Smooth muscle cell (in vitro differentiated cells): ENCODE results near the gene C20orf204. TPM values are rescaled to one million over a fixed set of nuclear protein-coding genes. Genes with fewer than 3 reads are reported as not detected.
A peak's percentile ranks its signal among the peaks of the same experiment; 100 is the strongest.

Source experiments
- DNase-seq: peaks from one replicate; lab custom pipeline; 2025; ENCODE audit not compliant: unreplicated experiment; lab: John Stamatoyannopoulos, UW
- H2AFZ ChIP-seq: fragments of 200-600 bp; sonication (generic); 2 replicates; pipeline ENCODE4 v1.6.0; 2016; ENCODE audit warnings: antibody characterized with exemption, low read depth, mild to moderate bottlenecking
- H3F3A ChIP-seq: fragments of 200-600 bp; sonication (generic); 2 replicates; pipeline ENCODE4 v1.6.0; 2017; ENCODE audit warnings: antibody characterized with exemption, low read depth
- H3K27ac ChIP-seq: fragments of 200-600 bp; sonication (generic); 2 replicates; pipeline ENCODE4 v1.5.1; 2016; ENCODE audit warnings: low read depth, mild to moderate bottlenecking
- H3K27me3 ChIP-seq: fragments of 200-600 bp; sonication (generic); 2 replicates; pipeline ENCODE4 v1.6.1; 2016; ENCODE audit warnings: low read depth, mild to moderate bottlenecking
- H3K36me3 ChIP-seq: fragments of 200-600 bp; sonication (generic); 2 replicates; pipeline ENCODE4 v1.5.1; 2016; ENCODE audit warnings: low read depth
- H3K4me1 ChIP-seq: fragments of 200-600 bp; sonication (generic); 2 replicates; pipeline ENCODE4 v1.5.1; 2016; ENCODE audit warnings: low read depth
- H3K4me2 ChIP-seq: fragments of 200-600 bp; sonication (generic); 2 replicates; pipeline ENCODE4 v1.6.0; 2016; ENCODE audit warnings: mild to moderate bottlenecking
- H3K4me3 ChIP-seq: fragments of 200-600 bp; sonication (generic); 2 replicates; pipeline ENCODE4 v1.5.1; 2016; ENCODE audit warnings: mild to moderate bottlenecking
- H3K79me2 ChIP-seq: fragments of 200-600 bp; sonication (generic); 2 replicates; pipeline ENCODE4 v1.6.0; 2016; ENCODE audit warnings: low read depth, mild to moderate bottlenecking
- H3K9ac ChIP-seq: fragments of 200-600 bp; sonication (generic); 2 replicates; pipeline ENCODE4 v1.6.0; 2016; ENCODE audit warnings: low read depth
- H3K9me3 ChIP-seq: fragments of 200-600 bp; sonication (generic); replicated peaks from 2 replicates; pipeline ENCODE4 v1.5.1; 2016; ENCODE audit warnings: low read depth
- H4K20me1 ChIP-seq: fragments of 200-600 bp; sonication (generic); 2 replicates; pipeline ENCODE4 v1.6.0; 2016; ENCODE audit warnings: low read depth
- WGBS: methylation state at CpG from one replicate; pipeline ENCODE4 v1.1.7; 2016; ENCODE audit warnings: low lambda C conversion rate; 5-methylcytosine and 5-hydroxymethylcytosine counted together
- polyA plus RNA-seq: library from polyadenylated mRNA; unstranded; fragments of >200 nt; fragmentation: Nextera tagmentation; extraction: Ambion mirVana; gene quantifications from 2 replicates; pipeline ENCODE4 v1.2.1, GENCODE V29; 2016
- total RNA-seq: library from RNA; depleted of rRNA; stranded (reverse); fragments of >200 nt; gene quantifications from 2 replicates; pipeline ENCODE4 v1.2.3, GENCODE V29; 2014
- TF ChIP-seq, protein P1 (sequence below): fragments of 200-600 bp; sonication (generic); IDR thresholded peaks from 2 replicates; pipeline ENCODE4 v1.5.1; 2017; ENCODE audit warnings: borderline replicate concordance, mild to moderate bottlenecking, antibody characterized with exemption; ENCODE audit not compliant: insufficient read depth, poor library complexity, severe bottlenecking

C20orf204 gene
- total and polyA plus RNA-seq, 2 experiments from 2014 or later = 0.09 to 0.87 TPM

DNA sequence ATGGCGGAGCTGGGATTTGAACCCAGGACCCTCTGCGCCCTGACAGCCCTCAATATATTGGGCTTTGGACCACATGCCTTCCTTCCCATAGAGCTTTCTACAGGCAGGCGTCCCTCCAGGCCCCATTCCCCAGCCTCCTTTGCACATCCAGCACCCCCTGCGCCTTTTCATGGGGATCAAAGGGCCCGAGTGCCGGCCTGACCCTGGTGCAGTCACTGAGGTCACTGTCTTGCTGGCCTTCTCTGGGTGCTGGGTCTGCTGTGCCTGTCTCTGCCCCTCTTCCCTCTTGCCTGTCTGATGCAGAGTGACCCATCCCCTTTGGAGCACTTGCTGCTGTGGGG is 45.6 kb downstream of the C20orf204 start:
- H4K20me1 ChIP-seq = no peaks in the 10 kb centered on the region
- H3K27me3 ChIP-seq = peaks cover 26% of the 10 kb centered on the region
- H3K4me2 ChIP-seq = no peak overlapping the region
- H3K4me3 ChIP-seq = no peak overlapping the region
- H3K36me3 ChIP-seq = no peaks in the 10 kb centered on the region
- no peak overlapping the region for H3K27ac ChIP-seq
- H2AFZ ChIP-seq = no peak overlapping the region
- H3K4me1 ChIP-seq = peaks cover 18% of the 10 kb centered on the region
- no peaks in the 10 kb centered on the region for H3K9me3 ChIP-seq
- TF ChIP-seq, protein P1, sequence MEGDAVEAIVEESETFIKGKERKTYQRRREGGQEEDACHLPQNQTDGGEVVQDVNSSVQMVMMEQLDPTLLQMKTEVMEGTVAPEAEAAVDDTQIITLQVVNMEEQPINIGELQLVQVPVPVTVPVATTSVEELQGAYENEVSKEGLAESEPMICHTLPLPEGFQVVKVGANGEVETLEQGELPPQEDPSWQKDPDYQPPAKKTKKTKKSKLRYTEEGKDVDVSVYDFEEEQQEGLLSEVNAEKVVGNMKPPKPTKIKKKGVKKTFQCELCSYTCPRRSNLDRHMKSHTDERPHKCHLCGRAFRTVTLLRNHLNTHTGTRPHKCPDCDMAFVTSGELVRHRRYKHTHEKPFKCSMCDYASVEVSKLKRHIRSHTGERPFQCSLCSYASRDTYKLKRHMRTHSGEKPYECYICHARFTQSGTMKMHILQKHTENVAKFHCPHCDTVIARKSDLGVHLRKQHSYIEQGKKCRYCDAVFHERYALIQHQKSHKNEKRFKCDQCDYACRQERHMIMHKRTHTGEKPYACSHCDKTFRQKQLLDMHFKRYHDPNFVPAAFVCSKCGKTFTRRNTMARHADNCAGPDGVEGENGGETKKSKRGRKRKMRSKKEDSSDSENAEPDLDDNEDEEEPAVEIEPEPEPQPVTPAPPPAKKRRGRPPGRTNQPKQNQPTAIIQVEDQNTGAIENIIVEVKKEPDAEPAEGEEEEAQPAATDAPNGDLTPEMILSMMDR = no peak
- H3K79me2 ChIP-seq = no peaks in the 10 kb centered on the region
- H3F3A ChIP-seq = peaks cover 14% of the 10 kb centered on the region
- no peak for DNase-seq
- WGBS = 95% methylated on average over 6 of the region's 6 CpGs
- H3K9ac ChIP-seq = no peak overlapping the region

DNA sequence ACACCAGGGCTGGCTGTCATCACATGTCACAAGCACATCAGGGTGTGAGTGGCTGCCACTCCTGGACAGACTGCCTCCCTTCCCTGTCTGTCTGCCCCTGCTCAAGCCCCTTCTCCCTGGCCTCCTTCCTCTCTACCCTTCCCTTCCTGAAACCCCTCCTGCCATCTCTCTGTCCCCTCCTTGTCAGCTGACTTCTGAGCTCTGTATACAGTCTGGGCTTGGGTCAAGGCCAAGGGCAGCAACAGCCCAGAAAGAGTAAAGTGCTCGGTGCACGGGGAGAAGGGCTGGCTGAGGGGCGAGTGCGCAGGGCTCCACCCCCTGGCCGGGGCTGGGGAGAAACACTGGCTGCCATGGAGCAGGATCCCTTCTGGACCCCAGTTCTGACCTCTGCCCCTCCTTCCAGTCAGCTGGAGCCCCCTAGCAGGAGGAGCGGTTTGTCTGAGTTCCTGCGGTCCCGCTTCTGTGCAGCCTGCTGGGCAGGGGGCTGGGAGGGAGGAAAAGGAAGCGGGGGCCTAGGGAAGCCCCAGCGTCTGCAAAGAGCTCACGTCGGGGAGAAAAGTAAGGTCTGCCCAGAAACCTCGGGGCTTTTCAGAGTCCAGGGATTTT is 46.2 kb downstream of the C20orf204 start:
- Histone ChIP-seq H3K27ac (no peak overlapping the region), H4K20me1 (no peaks in the 10 kb centered on the region), H3K36me3 (no peaks in the 10 kb centered on the region), H3K4me1 (peaks cover 18% of the 10 kb centered on the region), H3K79me2 (no peaks in the 10 kb centered on the region), H3F3A (peaks cover 14% of the 10 kb centered on the region), H3K27me3 (peaks cover 26% of the 10 kb centered on the region), H3K4me3 (no peak overlapping the region), H3K4me2 (peak overlapping the region; percentile 61), H3K9ac (no peak overlapping the region), H2AFZ (no peak overlapping the region), H3K9me3 (no peaks in the 10 kb centered on the region)
- TF ChIP-seq, protein P1 = no peak
- WGBS = 26% methylated on average over 13 of the region's 13 CpGs
- DNase-seq = no peak

DNA sequence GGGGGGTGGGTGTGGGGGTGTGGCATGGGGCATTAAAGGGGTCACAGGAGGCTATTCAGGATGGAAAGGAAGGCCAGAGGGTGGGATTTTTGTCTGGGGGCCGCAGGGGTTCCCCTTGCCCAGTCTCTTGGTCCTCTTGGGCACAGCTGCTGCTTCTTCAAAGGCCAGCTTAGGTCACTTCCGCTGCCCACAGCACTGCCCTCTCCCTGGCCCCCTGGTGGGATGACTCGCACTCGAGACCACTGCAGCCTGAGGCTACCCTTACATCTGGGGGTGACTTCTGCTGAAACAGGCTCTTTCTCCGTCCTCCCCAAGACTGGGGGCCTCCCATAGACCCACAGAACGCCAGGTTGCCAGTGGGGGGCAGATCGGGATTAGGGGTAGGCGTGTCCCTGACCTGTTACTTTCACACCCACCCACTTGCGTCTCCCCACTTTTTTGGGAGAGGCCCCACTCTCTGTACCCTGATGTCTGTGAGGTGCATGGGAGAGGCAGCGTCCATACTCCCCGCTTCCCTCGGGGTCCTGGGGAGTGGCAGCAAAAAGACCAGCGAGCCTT is 46.9 kb downstream of the C20orf204 start:
- TF ChIP-seq, protein P1 = no peak
- no peaks in the 10 kb centered on the region for H3K79me2 ChIP-seq
- no peaks in the 10 kb centered on the region for H4K20me1 ChIP-seq
- H3K4me1 ChIP-seq = peaks cover 18% of the 10 kb centered on the region
- H3K9ac ChIP-seq = no peak overlapping the region
- no peak overlapping the region for H3K27ac ChIP-seq
- peak overlapping the region; percentile 98 for H3K4me2 ChIP-seq
- no peaks in the 10 kb centered on the region for H3K9me3 ChIP-seq
- no peak overlapping the region for H2AFZ ChIP-seq
- peaks cover 26% of the 10 kb centered on the region for H3K27me3 ChIP-seq
- DNase-seq = no peak
- peaks cover 14% of the 10 kb centered on the region for H3F3A ChIP-seq
- peak overlapping the region; percentile 75 for H3K4me3 ChIP-seq
- 29% methylated on average over 13 of the region's 13 CpGs for WGBS
- H3K36me3 ChIP-seq = no peaks in the 10 kb centered on the region

DNA sequence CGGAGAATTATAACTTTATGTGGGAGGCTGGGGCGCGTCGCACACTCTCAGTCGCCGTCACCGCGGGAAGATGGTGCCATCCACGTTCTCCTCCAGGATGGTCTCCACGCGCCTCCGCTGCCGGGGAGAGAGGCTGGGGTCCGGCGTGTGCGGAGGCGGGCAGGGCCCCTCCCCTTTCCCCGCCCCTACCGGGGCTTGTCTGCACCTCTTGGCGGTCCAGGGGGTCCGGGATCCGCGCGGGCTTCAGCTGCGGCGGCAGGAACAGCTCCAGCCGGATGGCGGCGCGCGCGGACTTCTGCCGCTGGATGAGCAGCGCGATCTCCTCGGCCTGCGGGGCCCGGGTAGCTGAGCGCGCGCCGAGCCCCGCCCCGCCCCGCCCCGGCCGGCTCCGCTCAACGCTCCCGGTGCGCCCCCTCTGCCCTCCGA is 47.4 kb downstream of the C20orf204 start:
- no peak overlapping the region for H3K9ac ChIP-seq
- H2AFZ ChIP-seq = peak overlapping the region; percentile 86
- no peaks in the 10 kb centered on the region for H3K79me2 ChIP-seq
- H3K4me3 ChIP-seq = peak overlapping the region; percentile 75
- H3K27me3 ChIP-seq = peaks cover 26% of the 10 kb centered on the region
- H4K20me1 ChIP-seq = no peaks in the 10 kb centered on the region
- no peak overlapping the region for H3K27ac ChIP-seq
- no peaks in the 10 kb centered on the region for H3K36me3 ChIP-seq
- H3K9me3 ChIP-seq = no peaks in the 10 kb centered on the region
- peaks cover 14% of the 10 kb centered on the region for H3F3A ChIP-seq
- DNase-seq = peak; percentile 49
- H3K4me2 ChIP-seq = peak overlapping the region; percentile 98
- TF ChIP-seq, protein P1 = peak; percentile 48
- 9% methylated on average over 13 of the region's 52 CpGs for WGBS
- peaks cover 18% of the 10 kb centered on the region for H3K4me1 ChIP-seq
